Type B pancreatic cell (in vitro differentiated cells): ENCODE results near the gene NUP210. TPM values are rescaled to one million over a fixed set of nuclear protein-coding genes. Genes with fewer than 3 reads are reported as not detected.

Source experiments
- DNase-seq: peaks from one replicate; pipeline ENCODE4 v3.0.0; 2021; ENCODE audit warnings: mixed read lengths; ENCODE audit not compliant: unreplicated experiment; ENCODE audit errors: extremely low spot score
- H3K27ac Mint-ChIP-seq: 2 replicates; pipeline ENCODE4 v1.8.0; 2021; ENCODE audit warnings: mild to moderate bottlenecking, mixed read lengths
- H3K27me3 Mint-ChIP-seq: 2 replicates; pipeline ENCODE4 v1.8.0; 2021; ENCODE audit warnings: mixed read lengths
- H3K36me3 Mint-ChIP-seq: 2 replicates; pipeline ENCODE4 v1.8.0; 2021; ENCODE audit warnings: mixed read lengths
- H3K4me1 Mint-ChIP-seq: one replicate; pipeline ENCODE4 v1.8.0; 2021; ENCODE audit warnings: mixed read lengths; ENCODE audit not compliant: unreplicated experiment
- H3K4me3 Mint-ChIP-seq: 2 replicates; pipeline ENCODE4 v1.8.0; 2021; ENCODE audit warnings: mild to moderate bottlenecking, mixed read lengths
- H3K9me3 Mint-ChIP-seq: 2 replicates; pipeline ENCODE4 v1.8.0; 2021; ENCODE audit warnings: mixed read lengths
- CTCF ChIP-seq: fragments of 200-600 bp; sonication (generic); conservative IDR thresholded peaks from 2 replicates; pipeline ENCODE4 v1.5.0; 2021; ENCODE audit warnings: antibody characterized with exemption, mild to moderate bottlenecking
- total RNA-seq: library from RNA; stranded (reverse); gene quantifications from 2 replicates; pipeline ENCODE4 v1.2.1, GENCODE V29; 2021; ENCODE audit warnings: low replicate concordance

NUP210 gene
- total RNA-seq, 1 donor from 2014 or later = 26.5 TPM

GRCh38 chr3:13281507-13282357 is 138.4 kb downstream of the NUP210 start:
- Mint-ChIP-seq H3K4me3 (peak overlapping the region; percentile 89), H3K36me3 (no peaks in the 10 kb centered on the region), H3K27me3 (peaks cover 49% of the 10 kb centered on the region), H3K27ac (no peak overlapping the region), H3K4me1 (peaks cover 19% of the 10 kb centered on the region), H3K9me3 (peaks cover 6% of the 10 kb centered on the region)
- no peak for TF ChIP-seq CTCF
- DNase-seq = no peak

- Mint-ChIP-seq H3K9me3 (peaks cover 6% of the 10 kb centered on the region), H3K4me3 (peak overlapping the region; percentile 89), H3K4me1 (peaks cover 19% of the 10 kb centered on the region), H3K36me3 (no peaks in the 10 kb centered on the region), H3K27ac (no peak overlapping the region), H3K27me3 (peaks cover 43% of the 10 kb centered on the region)
- no peak for TF ChIP-seq CTCF
- DNase-seq = no peak
Observed at GRCh38 chr3:13280811-13281506, 139.2 kb downstream of the NUP210 start.

- peaks cover 19% of the 10 kb centered on the region for H3K4me1 Mint-ChIP-seq
- TF ChIP-seq CTCF = no peak
- H3K36me3 Mint-ChIP-seq = no peaks in the 10 kb centered on the region
- H3K27ac Mint-ChIP-seq = no peak overlapping the region
- peaks cover 45% of the 10 kb centered on the region for H3K27me3 Mint-ChIP-seq
- H3K4me3 Mint-ChIP-seq = no peak overlapping the region
- no peak for DNase-seq
- H3K9me3 Mint-ChIP-seq = peaks cover 6% of the 10 kb centered on the region
Observed at GRCh38 chr3:13280122-13280790, 139.9 kb downstream of the NUP210 start.

GRCh38 chr3:13279532-13279910 is 140.6 kb downstream of the NUP210 start:
- no peak for DNase-seq
- Mint-ChIP-seq H3K27me3 (peaks cover 41% of the 10 kb centered on the region), H3K4me3 (no peak overlapping the region), H3K27ac (no peak overlapping the region), H3K4me1 (peaks cover 19% of the 10 kb centered on the region), H3K9me3 (peaks cover 6% of the 10 kb centered on the region), H3K36me3 (no peaks in the 10 kb centered on the region)
- no peak for TF ChIP-seq CTCF

- TF ChIP-seq CTCF = no peak
Observed at GRCh38 chr3:13278783-13279531, 141.2 kb downstream of the NUP210 start.

More at GRCh38 chr3:13278783-13279531, 141.2 kb downstream of the NUP210 start:
- no peak for DNase-seq
- H3K9me3 Mint-ChIP-seq = peaks cover 4% of the 10 kb centered on the region
- H3K36me3 Mint-ChIP-seq = no peaks in the 10 kb centered on the region
- H3K27ac Mint-ChIP-seq = no peak overlapping the region
- peaks cover 18% of the 10 kb centered on the region for H3K4me1 Mint-ChIP-seq
- H3K27me3 Mint-ChIP-seq = peaks cover 35% of the 10 kb centered on the region
- H3K4me3 Mint-ChIP-seq = no peak overlapping the region
